ENCODE measurements around the gene REEP2.
A peak's percentile ranks its signal among the peaks of the same experiment; 100 is the strongest.

Gene REEP2

DNA sequence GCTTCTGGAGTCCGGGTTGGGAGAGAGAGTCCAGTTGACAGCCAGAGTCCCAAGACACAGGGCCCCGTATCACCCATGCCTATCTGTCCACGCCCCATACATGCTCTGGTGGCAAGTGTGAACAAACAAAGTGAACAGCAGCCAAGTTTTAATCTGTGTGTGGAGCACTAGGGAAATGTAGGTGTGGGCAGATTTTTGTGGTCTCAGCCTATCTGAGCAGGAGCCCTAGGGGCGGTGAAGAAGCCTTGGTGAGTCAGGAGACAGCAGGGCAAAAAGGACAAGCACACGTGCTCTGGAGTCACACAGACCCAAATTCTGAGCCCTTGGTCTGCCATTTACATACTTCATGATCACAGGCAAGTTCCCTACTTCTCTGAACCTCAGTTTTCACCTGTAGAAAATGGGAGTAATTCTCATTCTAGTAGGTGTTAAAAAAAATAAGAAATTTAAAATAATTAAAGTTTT, 49.7 kb downstream of the REEP2 start:
- Histone ChIP-seq H3K36me3 (ENCODE audit: control insufficient read depth in 1 of 2, insufficient read depth in 2 of 2, low read length in 2 of 2) (no peaks in the 10 kb centered on the region), H2BK12ac (ENCODE audit: low read length) (no peak overlapping the region), H4K8ac (ENCODE audit: low read depth, low read length) (no peak overlapping the region), H2BK5ac (ENCODE audit: low read depth, low read length, poor library complexity) (no peak overlapping the region), H2BK120ac (ENCODE audit: insufficient read depth, low read length, poor library complexity) (no peak overlapping the region), H3K9ac (ENCODE audit: low read length) (no peak overlapping the region), H3K4me1 (ENCODE audit: control insufficient read depth in 1 of 2, insufficient read depth in 2 of 2, low read length in 2 of 2) (peaks cover 14 to 21% of the 10 kb centered on the region in 2 experiments), H3K23ac (ENCODE audit: low read length) (no peak overlapping the region), H3K79me2 (ENCODE audit: control insufficient read depth, insufficient read depth, low read length, poor library complexity) (no peaks in the 10 kb centered on the region), H3K4me3 (ENCODE audit: low read depth, low read length) (no peak overlapping the region), H3K27ac (ENCODE audit: low read depth, low read length) (no peak overlapping the region), H3K79me1 (ENCODE audit: low read length) (peaks cover 2% of the 10 kb centered on the region), H4K12ac (ENCODE audit: low read depth, low read length) (no peak overlapping the region), H3K4me2 (ENCODE audit: low read length) (no peak overlapping the region), H2AFZ (ENCODE audit: insufficient read depth, low read length, poor library complexity) (no peak overlapping the region), H3K9me3 (ENCODE audit: insufficient read depth, low read depth, low read length) (no peaks in the 10 kb centered on the region), H3K4ac (ENCODE audit: low read depth, low read length) (no peak overlapping the region), H2AK5ac (ENCODE audit: low read length) (no peak overlapping the region), H4K91ac (ENCODE audit: low read depth, low read length) (no peak overlapping the region), H3K27me3 (ENCODE audit: insufficient read depth, low read length) (peaks cover 3% of the 10 kb centered on the region), H3K14ac (ENCODE audit: low read length) (no peak overlapping the region), H3K18ac (ENCODE audit: low read length) (no peak overlapping the region)
- no CpG with 5 or more reads among the region's 5 CpGs for WGBS (ENCODE audit: extremely low coverage, insufficient coverage, insufficient read length)
- DNase-seq = peak; percentile 54 to 65

DNA sequence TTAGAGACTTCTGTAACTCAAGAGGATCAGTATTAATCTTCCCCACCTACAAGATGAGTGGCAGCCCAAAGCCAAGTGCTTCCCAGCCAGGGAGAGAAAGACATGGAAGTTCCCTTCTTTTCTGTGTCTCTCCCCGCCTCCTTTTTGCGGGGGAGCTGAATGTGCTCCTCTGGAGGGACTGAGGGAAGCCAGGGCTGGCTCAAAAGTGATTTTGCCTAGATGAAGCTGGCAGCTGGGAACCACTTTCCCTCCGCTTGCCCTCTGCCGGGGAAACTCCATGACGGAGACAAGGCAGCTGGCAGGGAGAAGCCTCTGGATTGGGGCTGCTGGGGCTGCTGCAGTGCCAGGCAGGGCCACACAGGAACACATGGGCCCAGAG, 50.8 kb downstream of the REEP2 start:
- Histone ChIP-seq H3K4me1 (ENCODE audit: control insufficient read depth in 1 of 2, insufficient read depth in 2 of 2, low read length in 2 of 2) (peaks cover 14 to 21% of the 10 kb centered on the region in 2 experiments), H2BK120ac (ENCODE audit: insufficient read depth, low read length, poor library complexity) (no peak overlapping the region), H3K4me3 (ENCODE audit: low read depth, low read length) (no peak overlapping the region), H2AFZ (ENCODE audit: insufficient read depth, low read length, poor library complexity) (no peak overlapping the region), H3K9me3 (ENCODE audit: insufficient read depth, low read depth, low read length) (no peaks in the 10 kb centered on the region), H3K79me2 (ENCODE audit: control insufficient read depth, insufficient read depth, low read length, poor library complexity) (no peaks in the 10 kb centered on the region), H3K23ac (ENCODE audit: low read length) (no peak overlapping the region), H3K4ac (ENCODE audit: low read depth, low read length) (no peak overlapping the region), H4K8ac (ENCODE audit: low read depth, low read length) (no peak overlapping the region), H3K4me2 (ENCODE audit: low read length) (no peak overlapping the region), H4K12ac (ENCODE audit: low read depth, low read length) (no peak overlapping the region), H3K27ac (ENCODE audit: low read depth, low read length) (no peak overlapping the region), H3K36me3 (ENCODE audit: control insufficient read depth in 1 of 2, insufficient read depth in 2 of 2, low read length in 2 of 2) (no peaks in the 10 kb centered on the region), H3K14ac (ENCODE audit: low read length) (no peak overlapping the region), H4K91ac (ENCODE audit: low read depth, low read length) (no peak overlapping the region), H2BK12ac (ENCODE audit: low read length) (no peak overlapping the region), H2BK5ac (ENCODE audit: low read depth, low read length, poor library complexity) (no peak overlapping the region), H3K27me3 (ENCODE audit: insufficient read depth, low read length) (peaks cover 3% of the 10 kb centered on the region), H3K9ac (ENCODE audit: low read length) (no peak overlapping the region), H3K18ac (ENCODE audit: low read length) (no peak overlapping the region), H2AK5ac (ENCODE audit: low read length) (no peak overlapping the region), H3K79me1 (ENCODE audit: low read length) (peaks cover 2% of the 10 kb centered on the region)
- no peak for DNase-seq
- WGBS (ENCODE audit: extremely low coverage, insufficient coverage, insufficient read length) = no CpG with 5 or more reads among the region's 5 CpGs

DNA sequence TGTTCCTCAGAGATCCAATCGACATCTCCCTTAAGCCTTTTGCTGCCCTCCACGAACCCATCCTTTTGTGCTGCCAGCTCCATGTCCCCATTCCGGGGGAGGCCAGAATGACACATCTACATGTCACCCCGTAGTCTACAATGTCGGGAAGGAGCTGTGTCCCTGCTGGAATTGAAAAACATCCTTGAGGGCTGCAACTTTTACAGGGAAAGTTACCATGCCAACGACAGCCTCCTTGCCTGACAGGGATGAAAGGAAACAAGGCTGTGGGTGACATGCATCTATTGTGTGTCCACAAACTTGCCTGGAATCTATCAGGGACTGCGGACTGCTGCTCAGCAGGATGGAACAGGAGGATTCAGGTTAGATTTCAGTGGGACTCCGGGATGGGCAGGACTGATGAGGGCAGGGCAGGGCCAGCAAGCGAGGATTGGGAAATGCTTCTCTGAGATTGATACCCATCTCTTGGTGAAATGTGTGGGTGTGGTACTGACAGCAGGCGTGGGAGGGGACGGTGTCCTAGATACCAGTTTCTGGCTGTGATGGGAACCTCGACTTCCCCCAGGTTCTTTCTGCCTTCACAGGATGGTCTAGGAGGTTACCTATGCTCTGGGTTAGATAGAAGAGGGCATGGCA, 51.9 kb downstream of the REEP2 start:
- peaks cover 2% of the 10 kb centered on the region for H3K79me1 ChIP-seq (ENCODE audit: low read length)
- no peak overlapping the region for H4K12ac ChIP-seq (ENCODE audit: low read depth, low read length)
- no peak overlapping the region for H3K14ac ChIP-seq (ENCODE audit: low read length)
- H3K4me2 ChIP-seq (ENCODE audit: low read length) = no peak overlapping the region
- H3K79me2 ChIP-seq (ENCODE audit: control insufficient read depth, insufficient read depth, low read length, poor library complexity) = no peaks in the 10 kb centered on the region
- no peak overlapping the region for H2AK5ac ChIP-seq (ENCODE audit: low read length)
- H3K9ac ChIP-seq (ENCODE audit: low read length) = no peak overlapping the region
- DNase-seq = peak; percentile 40 to 77
- no peak overlapping the region for H3K4me3 ChIP-seq (ENCODE audit: low read depth, low read length)
- no CpG with 5 or more reads among the region's 12 CpGs for WGBS (ENCODE audit: extremely low coverage, insufficient coverage, insufficient read length)
- peaks cover 3% of the 10 kb centered on the region for H3K27me3 ChIP-seq (ENCODE audit: insufficient read depth, low read length)
- peaks cover 14 to 21% of the 10 kb centered on the region in 2 experiments for H3K4me1 ChIP-seq (ENCODE audit: control insufficient read depth in 1 of 2, insufficient read depth in 2 of 2, low read length in 2 of 2)
- no peaks in the 10 kb centered on the region for H3K36me3 ChIP-seq (ENCODE audit: control insufficient read depth in 1 of 2, insufficient read depth in 2 of 2, low read length in 2 of 2)
- H3K27ac ChIP-seq (ENCODE audit: low read depth, low read length) = no peak overlapping the region
- no peaks in the 10 kb centered on the region for H3K9me3 ChIP-seq (ENCODE audit: insufficient read depth, low read depth, low read length)
- no peak overlapping the region for H3K18ac ChIP-seq (ENCODE audit: low read length)
- no peak overlapping the region for H4K91ac ChIP-seq (ENCODE audit: low read depth, low read length)
- no peak overlapping the region for H3K4ac ChIP-seq (ENCODE audit: low read depth, low read length)
- no peak overlapping the region for H2BK5ac ChIP-seq (ENCODE audit: low read depth, low read length, poor library complexity)
- H3K23ac ChIP-seq (ENCODE audit: low read length) = no peak overlapping the region
- H2BK120ac ChIP-seq (ENCODE audit: insufficient read depth, low read length, poor library complexity) = no peak overlapping the region
- no peak overlapping the region for H2BK12ac ChIP-seq (ENCODE audit: low read length)
- no peak overlapping the region for H2AFZ ChIP-seq (ENCODE audit: insufficient read depth, low read length, poor library complexity)
- no peak overlapping the region for H4K8ac ChIP-seq (ENCODE audit: low read depth, low read length)

DNA sequence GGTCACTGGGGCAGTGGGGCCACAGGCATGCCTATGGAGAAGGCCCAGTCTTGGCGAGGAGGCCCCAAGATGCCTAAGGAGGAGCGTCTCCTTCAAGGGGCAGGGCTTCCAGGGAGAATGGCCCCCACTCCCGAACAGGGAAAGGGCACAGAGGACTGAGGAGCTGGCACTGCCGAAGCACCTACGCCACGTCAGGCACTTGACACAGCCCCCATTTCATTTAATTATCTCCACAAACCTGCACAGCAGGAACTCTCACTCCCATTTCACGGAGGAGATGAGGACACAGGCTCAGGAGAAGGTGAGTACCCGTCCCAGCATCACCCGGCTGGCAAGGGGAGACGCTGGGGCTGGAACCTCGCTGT, 52.4 kb downstream of the REEP2 start:
- Histone ChIP-seq H3K4me2 (ENCODE audit: low read length) (peak overlapping the region; percentile 73), H2BK12ac (ENCODE audit: low read length) (no peak overlapping the region), H2BK120ac (ENCODE audit: insufficient read depth, low read length, poor library complexity) (no peak overlapping the region), H2BK5ac (ENCODE audit: low read depth, low read length, poor library complexity) (no peak overlapping the region), H3K9me3 (ENCODE audit: insufficient read depth, low read depth, low read length) (no peaks in the 10 kb centered on the region), H3K9ac (ENCODE audit: low read length) (no peak overlapping the region), H2AFZ (ENCODE audit: insufficient read depth, low read length, poor library complexity) (no peak overlapping the region), H3K4ac (ENCODE audit: low read depth, low read length) (no peak overlapping the region), H2AK5ac (ENCODE audit: low read length) (no peak overlapping the region), H3K18ac (ENCODE audit: low read length) (no peak overlapping the region), H3K27me3 (ENCODE audit: insufficient read depth, low read length) (peaks cover 3% of the 10 kb centered on the region), H3K36me3 (ENCODE audit: control insufficient read depth in 1 of 2, insufficient read depth in 2 of 2, low read length in 2 of 2) (no peaks in the 10 kb centered on the region), H3K4me3 (ENCODE audit: low read depth, low read length) (no peak overlapping the region), H3K14ac (ENCODE audit: low read length) (no peak overlapping the region), H4K12ac (ENCODE audit: low read depth, low read length) (no peak overlapping the region), H4K91ac (ENCODE audit: low read depth, low read length) (no peak overlapping the region), H3K79me2 (ENCODE audit: control insufficient read depth, insufficient read depth, low read length, poor library complexity) (no peaks in the 10 kb centered on the region), H3K4me1 (ENCODE audit: control insufficient read depth in 1 of 2, insufficient read depth in 2 of 2, low read length in 2 of 2) (peaks cover 14 to 21% of the 10 kb centered on the region in 2 experiments), H3K23ac (ENCODE audit: low read length) (no peak overlapping the region), H3K79me1 (ENCODE audit: low read length) (peaks cover 2% of the 10 kb centered on the region), H3K27ac (ENCODE audit: low read depth, low read length) (no peak overlapping the region), H4K8ac (ENCODE audit: low read depth, low read length) (no peak overlapping the region)
- peak; percentile 50 to 75 for DNase-seq
- no CpG with 5 or more reads among the region's 11 CpGs for WGBS (ENCODE audit: extremely low coverage, insufficient coverage, insufficient read length)
